ENCODE measurements around the gene TMEM44. TPM values are rescaled to one million over a fixed set of nuclear protein-coding genes. Genes with fewer than 3 reads are reported as not detected.

Gene TMEM44
- total and polyA plus RNA-seq, 2 of the 4 experiments (the other 2 are of a cell fraction): 9.7 to 24.2 TPM

DNA sequence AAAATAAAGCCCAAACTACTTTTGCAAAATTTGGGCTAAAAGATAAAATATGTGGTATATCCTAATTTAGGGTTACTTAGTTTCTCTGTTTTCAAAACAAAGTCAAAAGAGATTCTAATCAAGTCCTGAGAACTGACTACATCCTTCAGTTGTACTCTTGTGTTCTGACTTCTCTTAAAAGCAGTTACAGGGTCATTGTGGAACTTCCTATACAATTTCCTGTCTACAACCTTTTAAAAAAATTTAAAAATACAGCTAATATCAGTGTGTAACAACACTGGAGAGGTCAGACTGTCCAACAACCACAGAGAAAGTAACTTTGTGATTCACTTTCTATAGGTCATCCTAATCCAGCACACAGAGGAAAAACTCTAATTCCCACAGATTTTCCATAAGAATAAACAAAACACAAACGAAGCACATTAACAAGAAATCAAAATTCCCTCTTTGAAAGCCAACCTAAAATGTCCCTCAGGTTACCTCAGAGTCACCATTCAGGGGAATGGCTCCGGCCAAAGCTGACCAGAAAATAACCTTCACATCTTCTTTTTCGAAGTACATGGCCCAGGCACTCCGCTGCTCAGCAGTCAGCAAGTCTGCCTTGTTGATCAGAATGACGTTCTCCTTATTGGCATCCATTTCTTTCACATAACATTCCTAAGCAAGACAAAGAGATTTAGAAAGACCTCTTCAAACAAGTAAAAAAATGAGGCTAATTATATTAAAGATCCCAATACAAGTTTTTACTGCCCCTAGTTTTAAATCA lies 25.4 kb upstream of the TMEM44 start (continued):
- no peak for TF ChIP-seq NFE2L2 (IDR thresholded peaks at IDR 0.05; ENCODE audit: low read depth, low read length)

GRCh38 chr3:194657439-194657838 lies 24.2 kb upstream of the TMEM44 start:
- intact Hi-C loops (cut with micrococcal nuclease) (no loop called here), dilution Hi-C loops (cut with HindIII; ENCODE audit: low sequenced_read_pairs, unreplicated experiment) (no loop called here), in situ Hi-C loops (cut with MboI; ENCODE audit: low sequenced_read_pairs) (no loop called here)
- Histone ChIP-seq H4K91ac (ENCODE audit: insufficient read depth, low read depth, low read length) (no peak overlapping the region), H4K20me1 (ENCODE audit: insufficient read depth, low read length) (no peaks in the 10 kb centered on the region), H3K4me3 (ENCODE audit: insufficient read depth, low read depth, low read length) (no peak overlapping the region), H2AK9ac (replicated peaks; ENCODE audit: low read depth, low read length, poor library complexity) (no peak overlapping the region), H4K8ac (ENCODE audit: low read depth in 2 of 2, low read length in 2 of 2) (no peak overlapping the region), H3K4me2 (ENCODE audit: low read depth, low read length) (no peak overlapping the region), H3K9ac (ENCODE audit: low read depth, low read length) (no peak overlapping the region), H2BK15ac (ENCODE audit: low read depth, low read length) (no peak overlapping the region), H4K5ac (ENCODE audit: low read depth, low read length) (no peak overlapping the region), H3K27ac (ENCODE audit: insufficient read depth, low read length) (no peak overlapping the region), H3K23ac (ENCODE audit: low read depth, low read length) (no peak overlapping the region), H3K36me3 (ENCODE audit: control insufficient read depth, insufficient read depth, low read length) (peaks cover 23% of the 10 kb centered on the region), H3K4me1 (ENCODE audit: control insufficient read depth, insufficient read depth, low read length) (no peaks in the 10 kb centered on the region; the same call in 1 of the 2 replicates), H3K18ac (ENCODE audit: low read depth, low read length) (no peak overlapping the region), H3K27me3 (ENCODE audit: control insufficient read depth, insufficient read depth, low read length) (no peaks in the 10 kb centered on the region), H3K14ac (replicated peaks; ENCODE audit: low read depth, low read length) (no peak overlapping the region), H2AFZ (replicated peaks; ENCODE audit: low read length, poor library complexity) (no peak overlapping the region), H3K4ac (ENCODE audit: low read depth, low read length) (no peak overlapping the region), H2BK5ac (ENCODE audit: low read depth, low read length, poor library complexity, severe bottlenecking) (no peak overlapping the region), H3K56ac (ENCODE audit: extremely low read depth, insufficient read depth, low read length) (no peak overlapping the region), H3K79me1 (ENCODE audit: low read depth in 1 of 2, low read length in 2 of 2) (peaks cover 7 to 14% of the 10 kb centered on the region in 2 experiments; a peak in 2 of 4 replicates), H2BK20ac (ENCODE audit: low read depth, low read length) (no peak overlapping the region), H3K9me3 (ENCODE audit: control insufficient read depth, insufficient read depth, low read length) (no peaks in the 10 kb centered on the region), H2AK5ac (ENCODE audit: low read depth, low read length) (no peak overlapping the region), H3K9me1 (ENCODE audit: insufficient read depth, low read length) (no peaks in the 10 kb centered on the region), H2BK120ac (ENCODE audit: low read depth, low read length) (no peak overlapping the region)
- DNase-seq: no peak
- no TSS peak for BruUV-seq (replicated peaks)
- ATAC-seq (ENCODE audit: low read depth): no peak
- POLR2A ChIA-PET (ENCODE audit: unreplicated experiment): interaction anchor here (0.7 kb wide), 1 partner anchor 14 kb away, joined by 11 read pairs; the partner anchor contains the start of gene LSG1
- WGBS, 2 experiments (ENCODE audit: extremely low coverage in 2 of 2, insufficient read length in 1 of 2): 100% methylated on average over 1 of the region's 7 CpGs; no CpG with 5 or more reads in 1 of the 2 experiments
- CTCF ChIA-PET: no interaction called here
- TF ChIP-seq MXI1 (IDR thresholded peaks at IDR 0.05; ENCODE audit: borderline replicate concordance, low read depth, low read length): no peak
- TF ChIP-seq RAD21 (IDR thresholded peaks at IDR 0.05; ENCODE audit: low read length): no peak
- TF ChIP-seq MAZ (IDR thresholded peaks at IDR 0.05; ENCODE audit: borderline replicate concordance, low read depth, low read length): no peak
- no peak for TF ChIP-seq NFE2L2 (IDR thresholded peaks at IDR 0.05; ENCODE audit: low read depth, low read length)
- no peak for TF ChIP-seq FOS (IDR thresholded peaks at IDR 0.05; ENCODE audit: low read depth, low read length)
- TF ChIP-seq RCOR1 (IDR thresholded peaks at IDR 0.05; ENCODE audit: insufficient replicate concordance, low read length): no peak
- TF ChIP-seq SMC3 (IDR thresholded peaks at IDR 0.05; ENCODE audit: low read depth, low read length): no peak
- TF ChIP-seq, protein P1, sequence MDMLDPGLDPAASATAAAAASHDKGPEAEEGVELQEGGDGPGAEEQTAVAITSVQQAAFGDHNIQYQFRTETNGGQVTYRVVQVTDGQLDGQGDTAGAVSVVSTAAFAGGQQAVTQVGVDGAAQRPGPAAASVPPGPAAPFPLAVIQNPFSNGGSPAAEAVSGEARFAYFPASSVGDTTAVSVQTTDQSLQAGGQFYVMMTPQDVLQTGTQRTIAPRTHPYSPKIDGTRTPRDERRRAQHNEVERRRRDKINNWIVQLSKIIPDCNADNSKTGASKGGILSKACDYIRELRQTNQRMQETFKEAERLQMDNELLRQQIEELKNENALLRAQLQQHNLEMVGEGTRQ (IDR thresholded peaks at IDR 0.05; ENCODE audit: low read depth, low read length): no peak
- no peak for TF ChIP-seq MAFK (IDR thresholded peaks at IDR 0.05; ENCODE audit: low read depth, low read length)
- TF ChIP-seq, protein P2, sequence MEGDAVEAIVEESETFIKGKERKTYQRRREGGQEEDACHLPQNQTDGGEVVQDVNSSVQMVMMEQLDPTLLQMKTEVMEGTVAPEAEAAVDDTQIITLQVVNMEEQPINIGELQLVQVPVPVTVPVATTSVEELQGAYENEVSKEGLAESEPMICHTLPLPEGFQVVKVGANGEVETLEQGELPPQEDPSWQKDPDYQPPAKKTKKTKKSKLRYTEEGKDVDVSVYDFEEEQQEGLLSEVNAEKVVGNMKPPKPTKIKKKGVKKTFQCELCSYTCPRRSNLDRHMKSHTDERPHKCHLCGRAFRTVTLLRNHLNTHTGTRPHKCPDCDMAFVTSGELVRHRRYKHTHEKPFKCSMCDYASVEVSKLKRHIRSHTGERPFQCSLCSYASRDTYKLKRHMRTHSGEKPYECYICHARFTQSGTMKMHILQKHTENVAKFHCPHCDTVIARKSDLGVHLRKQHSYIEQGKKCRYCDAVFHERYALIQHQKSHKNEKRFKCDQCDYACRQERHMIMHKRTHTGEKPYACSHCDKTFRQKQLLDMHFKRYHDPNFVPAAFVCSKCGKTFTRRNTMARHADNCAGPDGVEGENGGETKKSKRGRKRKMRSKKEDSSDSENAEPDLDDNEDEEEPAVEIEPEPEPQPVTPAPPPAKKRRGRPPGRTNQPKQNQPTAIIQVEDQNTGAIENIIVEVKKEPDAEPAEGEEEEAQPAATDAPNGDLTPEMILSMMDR (conservative IDR thresholded peaks at IDR 0.05; ENCODE audit: low read depth, low read length): no peak
- TF ChIP-seq, protein P3, sequence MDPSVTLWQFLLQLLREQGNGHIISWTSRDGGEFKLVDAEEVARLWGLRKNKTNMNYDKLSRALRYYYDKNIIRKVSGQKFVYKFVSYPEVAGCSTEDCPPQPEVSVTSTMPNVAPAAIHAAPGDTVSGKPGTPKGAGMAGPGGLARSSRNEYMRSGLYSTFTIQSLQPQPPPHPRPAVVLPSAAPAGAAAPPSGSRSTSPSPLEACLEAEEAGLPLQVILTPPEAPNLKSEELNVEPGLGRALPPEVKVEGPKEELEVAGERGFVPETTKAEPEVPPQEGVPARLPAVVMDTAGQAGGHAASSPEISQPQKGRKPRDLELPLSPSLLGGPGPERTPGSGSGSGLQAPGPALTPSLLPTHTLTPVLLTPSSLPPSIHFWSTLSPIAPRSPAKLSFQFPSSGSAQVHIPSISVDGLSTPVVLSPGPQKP (IDR thresholded peaks at IDR 0.05; ENCODE audit: borderline replicate concordance, low read depth, low read length): no peak
- no peak for TF ChIP-seq BHLHE40 (IDR thresholded peaks at IDR 0.05; ENCODE audit: low read depth, low read length)
